ENCODE data around the gene TBX1. TPM values are rescaled to one million over a fixed set of nuclear protein-coding genes. Genes with fewer than 3 reads are reported as not detected.

TBX1 gene
- total RNA-seq, 1 donor from 2014 or later: 6.8 TPM

DNA sequence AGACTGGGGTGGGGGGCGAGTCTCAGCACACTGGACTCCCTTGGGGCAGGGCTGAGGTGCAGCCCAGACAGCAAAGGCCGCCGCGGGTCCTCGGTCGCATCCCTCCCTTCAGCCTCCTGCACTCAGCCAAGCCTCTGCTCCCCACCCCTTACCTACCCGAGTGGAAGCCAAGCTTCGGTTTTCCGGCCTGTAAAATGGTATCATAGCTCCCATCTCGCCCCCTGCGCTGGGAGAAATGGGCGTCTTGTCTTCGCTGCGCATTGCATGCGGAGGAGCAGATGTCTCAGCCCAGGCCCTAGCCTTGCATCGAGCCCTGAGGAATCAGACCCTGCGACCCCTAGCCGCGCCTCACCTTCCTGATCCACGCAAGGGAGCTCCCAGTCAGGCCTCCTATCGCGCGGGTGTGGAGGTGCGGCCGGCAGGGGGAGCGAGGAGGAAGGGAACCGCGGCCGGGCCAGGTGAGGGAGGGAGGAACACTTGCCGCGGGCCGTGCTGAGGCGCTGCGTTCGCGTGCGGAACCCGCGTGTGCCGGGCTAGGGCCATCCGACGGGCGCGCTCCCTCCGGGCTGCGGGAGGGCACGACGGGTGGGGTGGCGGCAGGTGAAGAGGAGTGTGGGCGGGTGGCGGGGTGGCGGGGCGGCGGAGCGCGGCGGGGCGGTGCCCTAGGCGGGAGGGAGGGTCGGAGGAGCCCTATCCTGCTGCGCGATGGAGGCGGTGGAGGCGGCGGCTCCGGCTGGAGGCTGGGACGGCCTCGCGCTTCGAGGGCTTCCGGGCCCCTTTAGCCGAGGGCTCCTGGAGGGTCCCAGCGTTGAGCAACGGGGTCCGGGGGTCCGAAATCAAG lies 4.1 kb upstream of the TBX1 start:
- Histone ChIP-seq H3K36me3 (ENCODE audit: insufficient read depth, low read length) (no peaks in the 10 kb centered on the region), H3K4me2 (ENCODE audit: low read length) (peak overlapping the region; percentile 30), H3K9me3 (ENCODE audit: insufficient read depth, low read depth, low read length) (no peaks in the 10 kb centered on the region), H2AFZ (ENCODE audit: low read depth, low read length) (no peak overlapping the region), H3K9ac (ENCODE audit: low read length) (no peak overlapping the region), H4K20me1 (ENCODE audit: insufficient read depth, low read length) (peaks cover 19% of the 10 kb centered on the region), H3K4me1 (ENCODE audit: insufficient read depth, low read length) (peaks cover 6% of the 10 kb centered on the region), H3K79me2 (ENCODE audit: insufficient read depth, low read length) (no peaks in the 10 kb centered on the region), H3K27ac (ENCODE audit: low read depth, low read length) (no peak overlapping the region), H3K27me3 (ENCODE audit: insufficient read depth, low read length) (peaks cover 72% of the 10 kb centered on the region), H3K4me3 (ENCODE audit: insufficient read depth, low read depth, low read length) (no peak overlapping the region)
- H3K27ac Mint-ChIP-seq (ENCODE audit: unreplicated experiment): no peak overlapping the region
- TF ChIP-seq, protein P1, sequence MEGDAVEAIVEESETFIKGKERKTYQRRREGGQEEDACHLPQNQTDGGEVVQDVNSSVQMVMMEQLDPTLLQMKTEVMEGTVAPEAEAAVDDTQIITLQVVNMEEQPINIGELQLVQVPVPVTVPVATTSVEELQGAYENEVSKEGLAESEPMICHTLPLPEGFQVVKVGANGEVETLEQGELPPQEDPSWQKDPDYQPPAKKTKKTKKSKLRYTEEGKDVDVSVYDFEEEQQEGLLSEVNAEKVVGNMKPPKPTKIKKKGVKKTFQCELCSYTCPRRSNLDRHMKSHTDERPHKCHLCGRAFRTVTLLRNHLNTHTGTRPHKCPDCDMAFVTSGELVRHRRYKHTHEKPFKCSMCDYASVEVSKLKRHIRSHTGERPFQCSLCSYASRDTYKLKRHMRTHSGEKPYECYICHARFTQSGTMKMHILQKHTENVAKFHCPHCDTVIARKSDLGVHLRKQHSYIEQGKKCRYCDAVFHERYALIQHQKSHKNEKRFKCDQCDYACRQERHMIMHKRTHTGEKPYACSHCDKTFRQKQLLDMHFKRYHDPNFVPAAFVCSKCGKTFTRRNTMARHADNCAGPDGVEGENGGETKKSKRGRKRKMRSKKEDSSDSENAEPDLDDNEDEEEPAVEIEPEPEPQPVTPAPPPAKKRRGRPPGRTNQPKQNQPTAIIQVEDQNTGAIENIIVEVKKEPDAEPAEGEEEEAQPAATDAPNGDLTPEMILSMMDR (IDR thresholded peaks at IDR 0.05; ENCODE audit: insufficient read depth, low read depth, low read length): no peak
- peak; percentile 20 for TF ChIP-seq EZH2 (IDR thresholded peaks at IDR 0.05; ENCODE audit: insufficient read depth, low read length)
- peaks cover 61% of the 10 kb centered on the region for H3K27me3 Mint-ChIP-seq (ENCODE audit: low read depth, unreplicated experiment)
- H3K36me3 Mint-ChIP-seq (ENCODE audit: low read depth, unreplicated experiment): peaks cover 2% of the 10 kb centered on the region
- FAIRE-seq: no peak
- H3K4me1 Mint-ChIP-seq (ENCODE audit: low read depth, unreplicated experiment): peaks cover 5% of the 10 kb centered on the region
- H3K9me3 Mint-ChIP-seq (ENCODE audit: unreplicated experiment): peaks cover 7% of the 10 kb centered on the region
- no peak overlapping the region for H3K4me3 Mint-ChIP-seq (ENCODE audit: unreplicated experiment)
- DNase-seq (ENCODE audit: low read depth): no peak

DNA sequence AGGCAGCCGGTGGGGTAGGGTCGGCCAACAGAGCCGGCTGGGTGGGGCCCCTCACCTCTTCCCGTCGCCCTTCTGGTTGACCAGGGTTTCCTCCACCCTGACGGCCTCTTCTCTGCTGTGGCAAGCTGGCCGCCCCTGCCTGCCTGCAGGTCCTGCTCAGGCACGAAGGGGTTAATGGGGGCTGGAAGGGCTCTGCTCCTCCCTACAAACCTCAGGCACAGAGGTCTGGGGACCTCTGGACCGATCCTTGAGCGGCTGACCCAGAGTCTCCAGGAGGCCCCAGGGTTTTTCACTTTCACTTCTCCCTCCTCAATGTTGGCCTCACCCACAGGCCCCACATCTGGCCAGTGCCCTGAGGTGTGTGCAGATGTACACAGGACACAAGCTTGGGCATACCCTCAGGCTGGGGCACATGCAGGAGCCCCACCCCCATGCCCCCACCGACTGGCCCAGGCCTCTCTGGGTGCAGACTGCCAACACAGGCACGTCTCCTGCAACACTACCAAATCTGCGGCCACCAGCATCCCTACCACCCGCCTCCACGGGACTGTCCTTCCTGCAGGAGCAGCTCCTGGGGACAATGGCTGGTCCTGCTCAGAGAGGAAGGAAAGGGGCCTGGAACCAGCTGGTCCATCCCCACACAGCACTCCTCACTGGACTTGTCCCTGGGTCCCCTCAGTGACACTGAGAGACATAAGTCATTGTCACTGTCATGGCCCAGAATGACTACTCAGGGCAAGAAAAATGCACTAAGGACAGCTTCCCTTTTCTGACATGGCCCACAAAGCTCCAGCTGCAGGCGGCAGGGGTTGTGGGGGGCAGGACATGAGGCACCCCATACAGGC lies 3.2 kb upstream of the TBX1 start:
- Histone ChIP-seq H3K4me2 (ENCODE audit: low read length) (peak overlapping the region; percentile 30), H3K9ac (ENCODE audit: low read length) (no peak overlapping the region), H3K4me3 (ENCODE audit: insufficient read depth, low read depth, low read length) (no peak overlapping the region), H3K4me1 (ENCODE audit: insufficient read depth, low read length) (peaks cover 6% of the 10 kb centered on the region), H3K9me3 (ENCODE audit: insufficient read depth, low read depth, low read length) (no peaks in the 10 kb centered on the region), H2AFZ (ENCODE audit: low read depth, low read length) (no peak overlapping the region), H3K27ac (ENCODE audit: low read depth, low read length) (no peak overlapping the region), H3K79me2 (ENCODE audit: insufficient read depth, low read length) (no peaks in the 10 kb centered on the region), H4K20me1 (ENCODE audit: insufficient read depth, low read length) (peaks cover 23% of the 10 kb centered on the region), H3K36me3 (ENCODE audit: insufficient read depth, low read length) (no peaks in the 10 kb centered on the region), H3K27me3 (ENCODE audit: insufficient read depth, low read length) (peaks cover 80% of the 10 kb centered on the region)
- peak; percentile 5 for TF ChIP-seq EZH2 (IDR thresholded peaks at IDR 0.05; ENCODE audit: insufficient read depth, low read length)
- TF ChIP-seq, protein P1 (IDR thresholded peaks at IDR 0.05; ENCODE audit: insufficient read depth, low read depth, low read length): no peak
- peaks cover 5% of the 10 kb centered on the region for H3K4me1 Mint-ChIP-seq (ENCODE audit: low read depth, unreplicated experiment)
- no peak overlapping the region for H3K4me3 Mint-ChIP-seq (ENCODE audit: unreplicated experiment)
- peaks cover 5% of the 10 kb centered on the region for H3K36me3 Mint-ChIP-seq (ENCODE audit: low read depth, unreplicated experiment)
- peak overlapping the region; percentile 87 for H3K27ac Mint-ChIP-seq (ENCODE audit: unreplicated experiment)
- peaks cover 65% of the 10 kb centered on the region for H3K27me3 Mint-ChIP-seq (ENCODE audit: low read depth, unreplicated experiment)
- no peak for DNase-seq (ENCODE audit: low read depth)
- FAIRE-seq: no peak
- peaks cover 12% of the 10 kb centered on the region for H3K9me3 Mint-ChIP-seq (ENCODE audit: unreplicated experiment)

All from astrocyte (in vitro differentiated cells and primary cell).